ENCODE results near the gene KIF25.

Gene KIF25

DNA sequence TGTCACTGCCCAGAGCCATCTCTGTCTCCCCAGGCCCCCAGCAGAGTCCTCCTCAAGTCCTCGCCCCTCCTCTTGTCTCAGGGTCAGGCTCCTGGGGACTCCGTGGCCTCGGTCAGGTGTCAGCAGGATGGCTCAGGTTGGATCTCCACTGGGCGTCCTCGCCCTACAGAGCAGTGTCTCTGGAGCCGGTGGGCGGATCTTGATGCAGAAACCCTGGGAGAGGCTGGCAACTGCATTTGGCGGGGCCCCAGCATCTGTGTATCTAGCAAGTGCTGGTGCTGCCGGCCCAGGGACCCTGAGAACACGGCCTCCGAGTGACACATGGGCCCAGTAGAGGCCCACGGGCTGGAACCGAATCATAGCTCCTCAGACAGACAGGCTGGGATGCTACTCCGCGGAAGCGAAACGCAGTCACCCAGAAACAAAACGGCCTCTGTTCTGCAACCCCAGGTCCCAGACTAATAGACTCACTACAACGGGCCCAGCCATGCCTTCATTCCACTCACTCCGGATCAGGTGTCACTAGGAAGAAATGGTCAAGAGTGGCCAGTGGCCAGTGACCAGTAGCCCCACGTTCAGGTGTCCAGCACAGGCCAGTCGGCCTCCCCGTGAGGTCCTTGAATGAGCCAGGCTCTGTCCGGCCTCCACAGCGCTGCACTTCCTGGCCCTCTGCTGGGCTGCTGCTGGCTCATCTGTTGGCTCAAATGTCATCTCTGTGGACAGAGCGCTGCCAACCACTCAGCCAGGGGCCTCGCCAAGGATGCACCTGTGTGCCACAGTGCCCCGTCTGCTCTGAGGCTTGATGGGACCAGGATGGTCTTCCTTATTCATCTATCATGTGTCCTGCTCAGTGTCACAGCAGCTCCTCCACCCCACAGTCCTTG lies 94.2 kb downstream of the KIF25 start:
- Mint-ChIP-seq H3K36me3 (no peaks in the 10 kb centered on the region), H3K9me3 (peaks cover 9% of the 10 kb centered on the region), H3K4me3 (no peak overlapping the region), H3K27ac (no peak overlapping the region), H3K27me3 (peaks cover 11% of the 10 kb centered on the region), H3K4me1 (no peaks in the 10 kb centered on the region)
- no peak for ATAC-seq

DNA sequence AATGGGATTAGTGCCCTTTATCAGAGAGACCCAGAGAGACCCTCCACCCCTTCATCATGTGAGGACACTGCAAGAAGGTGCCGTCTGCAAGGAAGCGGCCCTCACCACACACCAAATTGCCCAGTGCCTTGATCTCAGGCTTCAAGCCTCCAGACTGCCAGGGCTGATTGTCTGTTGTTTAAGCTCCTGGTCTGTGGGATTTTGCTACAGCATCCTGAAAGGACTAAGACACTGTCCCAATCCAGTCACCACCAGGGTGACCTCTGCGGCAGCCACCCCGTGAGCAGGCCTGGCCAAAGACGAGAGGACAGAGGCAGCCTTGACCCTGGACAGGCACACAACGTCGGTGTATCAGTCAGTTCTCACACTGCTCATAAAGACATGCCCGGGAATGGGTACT lies 95.1 kb downstream of the KIF25 start:
- ATAC-seq, result no peak
- H3K9me3 Mint-ChIP-seq, result peaks cover 9% of the 10 kb centered on the region
- H3K36me3 Mint-ChIP-seq, result no peaks in the 10 kb centered on the region
- H3K27ac Mint-ChIP-seq, result no peak overlapping the region
- H3K4me1 Mint-ChIP-seq, result no peaks in the 10 kb centered on the region
- H3K27me3 Mint-ChIP-seq, result peaks cover 9% of the 10 kb centered on the region
- H3K4me3 Mint-ChIP-seq, result no peak overlapping the region

DNA sequence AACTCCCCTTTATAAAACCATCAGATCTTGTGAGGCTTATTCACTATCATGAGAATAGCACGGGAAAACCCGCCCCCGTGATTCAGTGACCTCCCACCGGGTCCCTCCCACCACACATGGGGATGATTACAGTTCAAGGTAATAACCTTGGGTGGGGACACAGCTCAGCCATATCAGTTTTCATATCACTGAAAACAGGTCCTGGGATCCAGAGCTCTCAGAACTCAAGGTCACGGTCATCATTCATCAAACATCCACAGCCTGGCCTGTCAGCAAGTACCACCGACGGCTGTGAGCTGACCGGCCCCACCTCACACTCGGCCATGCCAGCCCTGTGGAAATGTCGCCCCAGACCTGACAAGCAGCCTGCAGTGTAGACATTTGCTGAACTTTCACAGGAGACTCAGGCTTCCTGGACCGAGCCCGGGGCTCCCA lies 95.6 kb downstream of the KIF25 start:
- Mint-ChIP-seq H3K36me3 (no peaks in the 10 kb centered on the region), H3K27me3 (peaks cover 12% of the 10 kb centered on the region), H3K9me3 (peaks cover 9% of the 10 kb centered on the region), H3K4me3 (no peak overlapping the region), H3K27ac (no peak overlapping the region), H3K4me1 (no peaks in the 10 kb centered on the region)
- ATAC-seq, result no peak

DNA sequence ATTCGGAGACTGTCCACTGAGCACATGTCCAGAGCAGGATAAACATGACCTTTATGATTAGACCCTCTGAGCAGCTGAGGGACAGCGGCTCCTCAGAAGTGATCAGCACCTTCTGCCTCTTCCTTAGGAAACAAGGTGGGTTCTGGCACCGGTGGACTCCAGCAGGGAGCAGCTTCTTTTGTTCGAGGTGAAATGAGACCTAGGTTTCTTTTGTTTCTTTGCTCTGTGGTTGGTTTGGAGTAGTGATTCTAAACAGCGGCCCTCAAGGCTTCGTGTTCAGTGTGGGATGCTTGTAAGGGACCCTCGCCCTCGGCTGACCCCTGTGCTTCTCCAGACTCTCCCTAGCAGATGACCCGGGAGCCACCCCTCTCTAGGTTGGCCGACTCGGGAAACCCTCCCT lies 96.2 kb downstream of the KIF25 start:
- H3K9me3 Mint-ChIP-seq, result peaks cover 9% of the 10 kb centered on the region
- H3K4me1 Mint-ChIP-seq, result no peaks in the 10 kb centered on the region
- no peak overlapping the region for H3K4me3 Mint-ChIP-seq
- peaks cover 17% of the 10 kb centered on the region for H3K27me3 Mint-ChIP-seq
- H3K27ac Mint-ChIP-seq, result no peak overlapping the region
- no peak for ATAC-seq
- H3K36me3 Mint-ChIP-seq, result no peaks in the 10 kb centered on the region

All from stimulated activated memory B cell treated with anti-CD40 and anti-IgM and Interleukin-4, amounts not matched to agents 10 μg/mL and 1 μg/mL and 100 μg/mL, for 72 hours (primary cell).